Right lobe of liver (tissue), 4 donors: ENCODE results near the gene ZNF778.

Source experiments
- POLR2A ChIP-seq: fragments of 450-650 bp; IDR thresholded peaks from one replicate; pipeline ENCODE4 v1.6.1; 2017; ENCODE audit warnings: antibody characterized with exemption, mild to moderate bottlenecking
- TF ChIP-seq, protein P1 (sequence below), 4 donors: fragments of 200-600 bp in 3 of 4; fragments of 450-650 bp in 1 of 4; IDR thresholded peaks; one replicate each; pipeline versions ENCODE4 v1.5.1 to v1.8.0; 2016 to 2022; ENCODE audit warnings: antibody characterized with exemption in 4 of 4, mild to moderate bottlenecking in 2 of 4
- donor health status: DM: no; HTN: no; CAD: no.
- donor health status: DM: no; HTN: no; CAD: no.
- donor health status: DM: no; HTN: yes; CAD: no.

DNA sequence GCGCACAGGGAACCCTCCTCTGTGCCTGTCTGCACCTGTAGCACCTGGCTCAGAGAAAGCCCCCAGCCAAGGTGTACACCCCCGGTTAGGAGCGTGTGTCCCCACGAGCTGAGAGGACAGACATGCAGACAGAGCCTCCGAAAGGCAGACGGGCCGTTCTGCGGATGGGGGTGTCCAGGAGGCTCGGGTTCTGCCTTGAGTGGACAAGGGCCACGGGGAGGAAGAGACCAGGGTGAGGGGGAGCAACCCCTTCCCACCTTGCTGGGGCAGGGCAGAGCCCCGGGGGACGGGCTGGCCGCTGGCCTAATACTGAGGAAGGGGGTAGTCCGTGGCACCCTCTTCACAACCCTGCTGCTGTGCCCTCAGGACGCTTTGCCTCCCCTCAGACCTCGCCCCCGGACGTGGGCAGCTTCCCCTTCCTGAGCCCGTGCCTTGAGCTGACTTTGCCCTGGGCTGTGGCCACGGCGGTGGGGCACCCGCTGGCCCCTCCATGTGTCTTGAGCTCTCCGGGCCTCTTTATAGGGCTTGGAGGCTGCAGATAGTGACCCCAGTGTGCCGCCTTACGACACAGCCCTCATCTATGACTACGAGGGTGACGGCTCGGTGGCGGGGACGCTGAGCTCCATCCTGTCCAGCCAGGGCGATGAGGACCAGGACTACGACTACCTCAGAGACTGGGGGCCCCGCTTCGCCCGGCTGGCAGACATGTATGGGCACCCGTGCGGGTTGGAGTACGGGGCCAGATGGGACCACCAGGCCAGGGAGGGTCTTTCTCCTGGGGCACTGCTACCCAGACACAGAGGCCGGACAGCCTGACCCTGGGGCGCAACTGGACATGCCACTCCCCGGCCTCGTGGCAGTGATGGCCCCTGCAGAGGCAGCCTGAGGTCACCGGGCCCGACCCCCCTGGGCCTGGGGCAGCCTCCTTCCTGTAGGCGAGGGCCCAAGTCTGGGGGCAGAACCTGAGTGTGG is 22.9 kb upstream of the ZNF778 start:
- TF ChIP-seq, protein P1, sequence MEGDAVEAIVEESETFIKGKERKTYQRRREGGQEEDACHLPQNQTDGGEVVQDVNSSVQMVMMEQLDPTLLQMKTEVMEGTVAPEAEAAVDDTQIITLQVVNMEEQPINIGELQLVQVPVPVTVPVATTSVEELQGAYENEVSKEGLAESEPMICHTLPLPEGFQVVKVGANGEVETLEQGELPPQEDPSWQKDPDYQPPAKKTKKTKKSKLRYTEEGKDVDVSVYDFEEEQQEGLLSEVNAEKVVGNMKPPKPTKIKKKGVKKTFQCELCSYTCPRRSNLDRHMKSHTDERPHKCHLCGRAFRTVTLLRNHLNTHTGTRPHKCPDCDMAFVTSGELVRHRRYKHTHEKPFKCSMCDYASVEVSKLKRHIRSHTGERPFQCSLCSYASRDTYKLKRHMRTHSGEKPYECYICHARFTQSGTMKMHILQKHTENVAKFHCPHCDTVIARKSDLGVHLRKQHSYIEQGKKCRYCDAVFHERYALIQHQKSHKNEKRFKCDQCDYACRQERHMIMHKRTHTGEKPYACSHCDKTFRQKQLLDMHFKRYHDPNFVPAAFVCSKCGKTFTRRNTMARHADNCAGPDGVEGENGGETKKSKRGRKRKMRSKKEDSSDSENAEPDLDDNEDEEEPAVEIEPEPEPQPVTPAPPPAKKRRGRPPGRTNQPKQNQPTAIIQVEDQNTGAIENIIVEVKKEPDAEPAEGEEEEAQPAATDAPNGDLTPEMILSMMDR (IDR thresholded peaks at IDR 0.05) = no peak
- no peak for TF ChIP-seq POLR2A
